CD4-positive, alpha-beta T cell treated with Interleukin-21 for 1 hour (primary cell): ENCODE measurements around the gene OR2B2.
"Not testable (repeated sequence)": the region's sequence is repeated elsewhere in the genome, so short reads cannot be mapped to it uniquely, and the experiment has no call there.

Source experiments
- DNase-seq: peaks from one replicate; pipeline ENCODE4 v3.0.0-alpha.2; 2020

The OR2B2 gene

GRCh38 chr6:27911956-27912446 is at the start of gene OR2B2:
Gene OR2B2, minus strand, starts transcription at chr6:27912396. Its CDS starts 77 bp downstream, at chr6:27912319.
- DNase-seq: no peak

DNA sequence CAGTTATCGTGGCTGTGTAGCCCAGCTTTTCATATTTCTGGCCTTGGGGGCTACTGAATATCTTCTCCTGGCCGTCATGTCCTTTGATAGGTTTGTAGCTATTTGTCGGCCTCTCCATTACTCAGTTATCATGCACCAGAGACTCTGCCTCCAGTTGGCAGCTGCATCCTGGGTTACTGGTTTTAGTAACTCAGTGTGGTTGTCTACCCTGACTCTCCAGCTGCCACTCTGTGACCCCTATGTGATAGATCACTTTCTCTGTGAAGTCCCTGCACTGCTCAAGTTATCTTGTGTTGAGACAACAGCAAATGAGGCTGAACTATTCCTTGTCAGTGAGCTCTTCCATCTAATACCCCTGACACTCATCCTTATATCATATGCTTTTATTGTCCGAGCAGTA is 45.3 kb upstream of the OR2B2 start:
- DNase-seq: no peak

DNA sequence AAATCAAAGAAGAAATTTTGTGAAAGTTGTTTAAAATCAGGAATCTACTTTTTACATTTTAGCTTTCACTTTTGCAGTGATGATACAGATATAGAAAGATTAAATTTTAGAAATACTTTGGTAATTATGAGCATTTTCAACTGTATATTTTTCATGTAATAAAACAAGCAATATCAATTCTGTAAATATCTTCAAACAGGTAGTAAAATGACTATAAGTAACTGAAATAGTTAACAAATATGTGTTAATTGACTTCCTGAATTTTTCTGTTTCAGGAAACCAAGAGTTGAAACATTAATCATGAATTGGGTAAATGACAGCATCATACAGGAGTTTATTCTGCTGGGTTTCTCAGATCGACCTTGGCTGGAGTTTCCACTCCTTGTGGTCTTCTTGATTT is 44.7 kb upstream of the OR2B2 start, which contains the start of gene OR2B6:
TSS of gene OR2B6 (plus strand) at position 301 of the 400 bp plus-strand sequence. CDS start at position 301, 0 bp downstream.
- no peak for DNase-seq

DNA sequence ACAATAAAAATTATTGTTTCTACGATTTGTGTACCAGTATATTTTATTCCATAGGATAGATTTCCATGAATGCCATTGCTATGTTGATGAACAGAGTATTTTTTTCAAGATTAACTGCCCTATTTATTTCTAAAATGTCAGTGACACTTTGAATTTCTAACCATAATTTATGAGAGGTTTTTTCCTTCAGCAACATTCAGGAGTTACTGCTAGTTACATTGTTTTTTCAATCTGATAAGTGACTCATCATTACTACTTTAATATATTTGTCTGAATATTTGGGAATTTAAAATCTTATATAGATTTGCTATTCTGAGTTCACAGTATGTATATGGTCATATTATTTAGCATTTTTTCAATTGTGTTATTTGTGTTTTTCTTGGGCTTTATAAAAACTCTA is 38.8 kb upstream of the OR2B2 start:
- DNase-seq: no peak

DNA sequence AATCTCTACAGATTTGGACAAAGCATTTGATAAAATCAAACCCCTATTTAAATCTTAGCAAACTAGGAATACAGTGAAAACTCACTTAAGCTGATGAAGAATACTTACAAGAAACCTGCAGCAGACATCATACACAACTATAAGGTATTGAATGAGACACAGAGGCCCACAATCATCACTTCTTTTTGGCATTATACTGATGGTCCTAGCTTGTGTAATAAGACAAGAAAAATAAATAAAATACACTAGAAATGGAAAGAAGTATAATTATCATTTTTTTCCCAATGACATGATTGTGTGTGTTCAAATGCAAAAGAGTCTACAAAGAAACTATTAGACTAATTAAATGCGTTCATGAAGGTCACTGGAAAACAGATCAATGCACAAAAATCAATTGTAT is 36.0 kb upstream of the OR2B2 start:
- DNase-seq: no peak

- not testable (repeated sequence) for DNase-seq
These were observed 30.9 kb upstream of the OR2B2 start for GRCh38 chr6:27943072-27943471.

GRCh38 chr6:27940766-27941165 is 28.6 kb upstream of the OR2B2 start:
- no peak for DNase-seq

DNA sequence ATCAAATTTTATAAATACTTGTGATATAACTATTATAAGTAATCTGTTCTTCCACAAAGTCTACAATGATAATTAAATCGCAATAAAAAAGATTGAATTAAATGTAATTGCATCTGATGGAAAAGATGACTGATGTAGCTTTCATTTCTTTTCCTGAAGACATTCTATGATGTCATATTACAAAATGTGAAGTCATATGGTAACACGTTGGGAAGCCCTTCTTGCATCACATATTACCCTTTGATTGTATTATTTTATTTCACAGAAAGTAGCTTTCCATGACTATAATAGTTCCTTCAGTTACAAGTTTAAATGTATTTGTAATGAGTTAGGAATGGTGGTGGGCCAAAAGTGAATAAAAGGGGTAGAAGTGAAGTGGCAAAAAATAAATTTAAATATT is 19.0 kb upstream of the OR2B2 start:
- no peak for DNase-seq

DNA sequence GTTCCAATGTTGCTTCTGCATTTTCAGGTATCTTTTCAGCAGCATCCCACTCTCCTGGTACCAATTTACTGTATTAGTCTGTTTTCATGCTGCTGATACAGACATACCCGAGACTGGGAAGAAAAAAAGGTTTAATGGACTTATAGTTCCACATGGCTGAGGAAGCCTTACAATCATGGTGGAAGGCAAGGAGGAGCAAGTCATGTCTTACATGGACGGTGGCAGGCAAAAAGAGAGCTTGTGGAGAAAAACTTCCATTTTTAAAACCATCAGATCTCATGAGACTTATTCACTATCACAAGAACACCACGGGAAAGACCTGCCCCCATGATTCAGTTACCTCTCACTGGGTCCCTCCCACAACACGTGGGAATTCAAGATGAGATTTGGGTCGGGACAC is 17.7 kb upstream of the OR2B2 start:
- not testable (repeated sequence) for DNase-seq

DNA sequence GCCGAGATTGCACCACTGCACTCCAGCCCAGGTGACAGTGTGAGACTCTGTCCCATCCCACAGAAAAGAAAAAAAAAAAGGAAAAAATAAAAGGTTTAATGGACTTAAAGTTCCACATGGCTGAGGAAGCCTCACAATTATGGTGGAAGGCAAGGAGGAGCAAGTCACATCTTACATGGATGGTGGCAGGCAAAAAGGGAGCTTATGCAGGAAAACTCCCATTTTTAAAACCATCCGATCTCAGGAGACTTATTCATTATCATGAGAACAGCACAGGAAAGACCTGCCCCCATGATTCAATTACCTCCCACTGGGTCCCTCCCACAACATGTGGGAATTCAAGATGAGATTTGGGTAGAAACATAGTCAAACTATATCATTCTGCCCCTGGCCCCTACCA is 15.8 kb upstream of the OR2B2 start:
- not testable (repeated sequence) for DNase-seq

DNA sequence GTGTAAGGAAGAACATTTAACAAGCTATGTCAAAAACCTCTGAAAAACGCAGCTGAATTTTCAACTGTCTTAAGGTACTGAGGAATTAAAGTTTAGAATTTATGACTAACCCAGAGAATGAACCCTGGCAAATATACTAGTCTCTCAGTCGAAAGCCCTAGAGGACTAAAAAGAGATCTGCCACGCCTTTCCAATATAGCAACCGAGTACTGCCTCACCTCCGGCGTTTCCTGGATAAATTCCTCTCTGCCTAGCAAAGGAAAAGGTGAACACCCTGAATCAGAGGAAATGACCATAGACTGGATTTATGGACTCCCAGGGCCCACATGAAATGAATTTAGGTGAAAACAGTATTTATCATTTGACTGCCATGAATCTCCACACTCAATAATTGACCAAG is 12.0 kb upstream of the OR2B2 start:
- DNase-seq: no peak

GRCh38 chr6:27922949-27923348 is 10.8 kb upstream of the OR2B2 start:
- DNase-seq: no peak

GRCh38 chr6:27908017-27908416 is 4.2 kb downstream of the OR2B2 start:
- no peak for DNase-seq

- DNase-seq: peak; percentile 94
These were observed 9.6 kb downstream of the OR2B2 start for GRCh38 chr6:27902335-27903314.

GRCh38 chr6:27901801-27902200 is 10.4 kb downstream of the OR2B2 start:
- no peak for DNase-seq

GRCh38 chr6:27900197-27900596 is 12.0 kb downstream of the OR2B2 start:
- DNase-seq: not testable (repeated sequence)

- DNase-seq: no peak
These were observed 12.7 kb downstream of the OR2B2 start for GRCh38 chr6:27899543-27899942.

DNA sequence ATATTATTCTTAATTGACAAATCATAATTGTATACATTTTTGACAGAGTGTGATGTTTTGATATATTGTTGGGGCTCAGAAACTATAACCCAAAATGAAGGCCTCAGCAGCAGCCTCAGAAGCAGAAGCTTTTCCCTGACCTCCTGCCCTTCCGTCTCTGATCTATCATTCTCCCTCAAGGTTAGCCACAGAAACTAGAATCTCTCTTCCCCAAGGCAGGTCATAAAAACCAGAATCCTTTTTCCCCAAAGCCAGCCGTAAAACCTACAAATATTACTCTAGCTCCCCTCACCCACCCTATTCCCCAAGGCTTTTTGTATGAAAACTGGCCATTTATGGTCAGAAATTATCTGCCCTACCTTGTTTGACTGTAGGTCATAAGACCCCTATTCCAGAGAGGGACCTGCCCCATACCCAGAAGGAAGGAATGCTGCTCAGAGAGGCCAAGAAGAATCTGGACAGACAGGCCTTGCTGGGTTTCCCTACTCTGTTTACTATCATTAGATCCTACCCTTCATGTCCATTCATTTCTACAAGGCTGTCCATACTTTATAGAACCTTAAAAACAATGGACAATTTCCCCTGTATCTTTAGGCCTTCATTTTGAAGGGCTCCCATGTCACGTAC is 14.5 kb downstream of the OR2B2 start:
- DNase-seq: no peak

- no peak for DNase-seq
These were observed 15.8 kb downstream of the OR2B2 start for GRCh38 chr6:27896398-27896796.

DNA sequence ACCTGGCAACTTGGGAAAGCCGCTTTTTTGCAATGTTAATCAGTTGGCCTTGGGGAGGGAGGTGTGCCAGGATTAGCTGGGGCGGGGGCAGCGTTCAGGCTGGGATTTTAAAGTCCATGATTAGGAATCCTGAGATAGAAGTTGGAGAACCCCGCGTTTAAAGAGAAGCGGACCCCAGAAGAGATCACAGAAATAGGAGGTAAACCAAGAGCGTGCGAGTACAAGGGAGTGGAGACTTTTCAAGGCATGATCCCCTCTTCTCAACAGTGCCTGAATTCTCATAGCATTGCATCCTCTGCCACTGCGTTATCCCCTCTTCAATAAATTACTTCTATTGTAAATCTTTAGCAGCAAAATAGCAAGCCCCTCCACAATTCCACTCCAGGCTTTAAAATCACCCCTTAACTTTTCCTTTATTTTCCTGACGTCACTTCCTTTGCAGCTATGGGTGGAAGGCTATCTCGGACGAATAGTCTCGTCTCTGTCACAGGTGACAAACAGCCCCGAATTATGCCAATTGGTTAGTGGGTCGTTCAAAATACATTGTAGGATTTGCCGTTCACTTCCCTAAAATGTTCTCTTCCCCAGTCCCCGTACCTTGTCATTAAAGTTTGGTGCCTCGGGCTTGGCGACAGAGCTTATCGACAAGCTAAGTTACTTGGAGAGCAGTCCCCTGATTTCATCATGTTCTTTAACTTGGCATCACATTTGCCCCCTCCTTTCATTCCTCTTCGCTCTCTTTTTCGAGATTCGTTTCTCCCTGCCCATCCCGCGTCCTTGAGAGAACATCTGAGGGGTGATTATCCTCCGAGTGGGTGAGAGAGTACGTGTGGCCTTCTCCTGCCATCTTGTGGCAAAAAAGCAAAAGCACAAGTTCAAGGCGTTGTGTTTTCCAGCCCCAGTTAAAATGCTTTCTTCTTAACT is 17.1 kb downstream of the OR2B2 start:
- peak; percentile 84 for DNase-seq

GRCh38 chr6:27893836-27894807 is 18.1 kb downstream of the OR2B2 start:
- DNase-seq: peak; percentile 90
